Activated CD8-positive, alpha-beta memory T cell treated with anti-CD3 and anti-CD28 coated beads for 36 hours (primary cell): ENCODE measurements around the gene TMEM178B. TPM values are rescaled to one million over a fixed set of nuclear protein-coding genes. Genes with fewer than 3 reads are reported as not detected.
"Not testable (repeated sequence)": the region's sequence is repeated elsewhere in the genome, so short reads cannot be mapped to it uniquely, and the experiment has no call there.

Experiments used
- CTCF ChIA-PET: fragments of 350-600 bp; sonication (Branson Sonifier 250); formaldehyde crosslinking; loops from one replicate; lab custom pipeline; 2021; ENCODE audit warnings: antibody characterized with exemption; lab: Charles Lee
- POLR2A ChIA-PET: fragments of 350-600 bp; sonication (Branson Sonifier 250); formaldehyde crosslinking; loops from one replicate; lab custom pipeline; 2021; ENCODE audit warnings: antibody characterized with exemption; lab: Charles Lee
- total RNA-seq, 2 experiments: library from RNA; stranded (reverse); gene quantifications; one replicate each; pipeline ENCODE4 v1.2.3, GENCODE V29; 2021

The TMEM178B gene
- total RNA-seq, 2 experiments from 2014 or later, result 0.51 to 0.75 TPM

GRCh38 chr7:141166926-141167325 is 93.1 kb downstream of the TMEM178B start:
- POLR2A ChIA-PET, result no interaction called here
- CTCF ChIA-PET, result no interaction called here

DNA sequence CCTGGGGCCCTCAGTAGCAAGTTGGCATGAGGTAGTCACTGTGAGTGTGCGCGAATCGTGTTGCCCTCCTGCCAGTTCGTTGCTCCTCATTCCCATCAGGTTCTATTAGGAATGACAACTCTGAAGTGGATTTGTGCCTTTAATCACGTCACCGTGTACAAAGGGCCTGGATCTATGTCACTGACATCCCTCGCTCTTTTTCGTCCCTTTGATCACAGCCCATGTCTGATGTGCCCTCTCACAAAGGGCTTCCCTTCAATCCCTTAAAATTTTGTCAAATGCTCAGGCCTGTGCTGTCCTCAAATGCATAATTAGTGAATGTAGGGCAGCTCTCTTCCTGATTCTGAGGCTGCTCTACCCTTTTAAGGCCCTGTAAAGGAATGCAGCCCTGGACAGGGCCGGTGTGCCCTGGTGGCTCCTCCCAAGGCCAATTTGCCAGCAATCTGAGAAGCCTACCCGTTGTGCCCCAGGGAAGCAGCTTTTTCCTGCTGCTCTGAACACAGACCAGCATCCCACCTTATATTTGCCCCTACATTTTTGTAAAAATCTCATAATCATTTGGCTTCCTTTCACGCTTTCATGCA is 93.6 kb downstream of the TMEM178B start:
- ChIA-PET CTCF (no interaction called here), POLR2A (no interaction called here)

DNA sequence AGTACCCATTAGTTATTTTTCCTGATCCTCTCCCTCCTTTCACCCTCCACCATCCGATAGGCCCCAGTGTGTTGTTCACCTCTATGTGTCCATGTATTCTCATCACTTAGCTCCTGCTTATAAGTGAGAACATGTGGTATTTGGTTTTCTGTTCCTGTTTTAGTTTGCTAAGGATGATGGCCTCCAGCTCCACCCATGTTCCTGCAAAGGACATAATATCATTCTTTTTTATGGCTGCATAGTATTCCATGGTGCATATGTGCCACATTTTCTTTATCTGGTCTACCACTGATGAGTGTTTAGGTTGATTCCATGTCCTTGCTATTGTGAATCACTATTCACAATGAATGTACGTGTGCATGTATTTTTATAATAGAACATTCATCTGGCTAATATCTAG is 95.3 kb downstream of the TMEM178B start:
- POLR2A ChIA-PET, CTCF ChIA-PET: not testable (repeated sequence)

DNA sequence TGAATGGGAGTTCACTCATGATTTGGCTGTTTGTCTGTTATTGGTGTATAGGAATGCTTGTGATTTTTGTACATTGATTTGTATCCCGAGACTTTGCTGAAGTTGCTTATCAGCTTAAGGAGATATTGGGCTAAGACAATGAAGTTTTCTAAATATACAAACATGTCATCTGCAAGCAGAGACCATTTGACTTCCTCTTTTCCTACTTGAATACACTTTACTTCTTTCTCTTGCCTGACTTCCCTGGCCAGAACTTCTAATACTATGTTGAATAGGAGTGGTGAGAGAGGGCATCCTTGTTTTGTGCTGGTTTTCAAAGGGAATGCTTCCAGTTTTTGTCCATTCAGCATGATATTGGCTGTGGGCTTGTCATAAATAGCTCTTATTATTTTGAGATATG is 101.9 kb downstream of the TMEM178B start:
- CTCF ChIA-PET, POLR2A ChIA-PET: not testable (repeated sequence)

DNA sequence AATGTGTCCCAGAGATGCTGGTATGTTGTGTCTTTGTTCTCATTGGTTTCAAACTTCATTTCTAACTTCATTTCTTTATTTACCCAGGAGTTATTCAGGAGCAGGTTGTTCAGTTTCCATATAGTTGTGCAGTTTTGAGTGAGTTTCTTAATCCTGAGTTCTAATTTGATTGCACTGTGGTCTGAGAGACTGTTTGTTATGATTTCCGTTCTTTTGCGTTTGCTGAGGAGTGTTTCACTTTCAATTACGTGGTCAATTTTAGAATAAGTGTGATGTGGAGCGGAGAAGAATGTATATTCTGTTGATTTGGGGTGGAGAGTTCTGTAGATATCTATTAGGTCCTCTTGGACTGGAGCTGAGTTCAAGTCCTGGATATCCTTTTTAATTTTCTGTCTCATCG is 103.3 kb downstream of the TMEM178B start:
- POLR2A ChIA-PET, CTCF ChIA-PET: not testable (repeated sequence)

- CTCF ChIA-PET, result no interaction called here
- POLR2A ChIA-PET, result no interaction called here
Measured at GRCh38 chr7:141178486-141179135, 104.7 kb downstream of the TMEM178B start.

DNA sequence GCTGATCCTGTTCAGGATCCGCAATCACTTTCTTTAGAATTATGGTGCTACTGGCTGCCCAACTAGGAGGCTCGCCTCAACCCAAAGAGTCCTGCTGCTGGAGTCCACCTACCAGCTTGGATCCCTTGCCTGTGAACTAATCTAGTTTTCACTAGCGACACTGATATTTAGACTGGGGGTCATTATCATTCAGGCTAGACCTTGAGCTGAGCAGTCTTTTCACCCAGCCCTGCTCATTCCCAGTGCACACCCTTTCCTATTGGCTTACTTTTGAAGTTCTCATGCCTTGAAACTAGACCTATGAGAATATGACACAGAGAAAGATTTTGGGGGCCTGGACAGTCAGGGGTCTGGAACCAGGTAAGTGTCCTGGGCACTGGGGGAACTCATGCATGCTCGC is 107.9 kb downstream of the TMEM178B start:
- ChIA-PET CTCF (no interaction called here), POLR2A (no interaction called here)

DNA sequence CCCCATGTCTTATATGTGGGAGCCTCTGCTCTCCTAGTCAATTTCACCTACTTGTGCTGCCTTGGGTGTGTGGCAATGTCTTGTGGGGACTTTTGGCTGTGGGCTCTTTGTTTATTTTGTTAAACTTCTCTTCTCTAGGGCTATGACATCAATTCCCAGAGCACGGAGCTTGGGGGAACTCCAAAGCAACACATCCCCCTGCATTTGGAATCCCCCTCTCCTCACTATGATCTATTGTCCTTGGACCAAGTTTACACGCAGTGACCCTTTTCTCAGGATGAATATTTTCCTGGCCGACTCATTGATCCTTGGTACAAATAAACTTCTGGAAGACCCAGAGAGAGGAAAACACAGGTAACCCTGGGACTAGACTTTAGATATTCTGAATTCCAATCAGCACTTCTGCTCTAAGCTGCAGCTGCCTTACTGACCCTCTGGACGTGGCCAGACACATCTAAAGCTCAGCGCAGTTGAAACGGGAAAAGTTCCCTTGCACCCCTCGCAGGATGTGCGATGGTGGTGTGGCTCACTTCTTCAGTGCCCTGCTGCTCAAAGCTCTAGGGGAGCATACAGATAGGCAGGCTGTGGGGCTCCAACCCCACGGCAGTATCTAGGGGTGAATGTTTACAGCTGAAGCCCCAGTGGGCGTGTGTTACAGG is 110.8 kb downstream of the TMEM178B start:
- ChIA-PET POLR2A (no interaction called here), CTCF (no interaction called here)

GRCh38 chr7:141185369-141185967 is 111.6 kb downstream of the TMEM178B start:
- ChIA-PET CTCF (no interaction called here), POLR2A (no interaction called here)

DNA sequence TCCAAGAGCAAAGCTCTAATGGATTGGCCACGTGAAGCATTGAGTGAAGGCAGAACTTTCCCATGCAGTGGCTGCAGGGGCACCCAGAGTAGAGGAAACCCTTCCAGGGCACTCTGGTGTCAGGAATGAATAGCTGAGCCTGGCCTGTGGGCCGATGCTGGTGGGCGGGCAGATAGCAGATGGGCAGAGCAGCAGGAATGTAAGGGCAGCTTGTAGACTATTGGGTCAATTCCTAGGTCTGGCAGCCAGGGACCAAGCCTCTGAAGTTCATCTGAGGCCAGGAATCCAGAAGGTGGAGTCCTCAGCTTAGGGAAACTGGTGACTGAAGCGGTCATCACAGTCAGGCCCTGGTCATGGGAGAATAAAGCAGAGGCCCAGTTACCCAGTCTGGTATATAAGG is 115.4 kb downstream of the TMEM178B start:
- POLR2A ChIA-PET, result no interaction called here
- CTCF ChIA-PET, result no interaction called here

GRCh38 chr7:141190495-141190894 is 116.6 kb downstream of the TMEM178B start:
- ChIA-PET CTCF (no interaction called here), POLR2A (no interaction called here)

DNA sequence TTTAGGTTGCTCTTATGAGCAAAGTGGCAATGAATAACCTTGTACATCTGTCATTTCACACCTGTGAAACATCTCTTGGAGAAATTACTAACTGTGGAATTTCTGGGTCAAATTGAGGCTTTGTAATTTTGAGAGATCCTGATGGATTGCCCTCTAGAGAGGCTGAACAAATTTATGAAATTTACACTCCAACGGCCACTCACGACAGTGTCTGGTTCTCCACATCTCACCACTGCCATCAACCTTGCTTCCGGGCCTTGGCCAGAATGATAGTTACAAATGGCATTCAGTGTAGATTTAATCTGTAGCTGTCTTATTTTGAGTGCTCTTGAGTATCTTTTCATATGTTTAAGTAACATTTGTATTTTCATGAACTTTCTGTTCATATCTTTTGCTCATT is 117.4 kb downstream of the TMEM178B start:
- CTCF ChIA-PET, result no interaction called here
- POLR2A ChIA-PET, result no interaction called here

GRCh38 chr7:141193066-141193465 is 119.2 kb downstream of the TMEM178B start:
- POLR2A ChIA-PET, result no interaction called here
- CTCF ChIA-PET, result no interaction called here

DNA sequence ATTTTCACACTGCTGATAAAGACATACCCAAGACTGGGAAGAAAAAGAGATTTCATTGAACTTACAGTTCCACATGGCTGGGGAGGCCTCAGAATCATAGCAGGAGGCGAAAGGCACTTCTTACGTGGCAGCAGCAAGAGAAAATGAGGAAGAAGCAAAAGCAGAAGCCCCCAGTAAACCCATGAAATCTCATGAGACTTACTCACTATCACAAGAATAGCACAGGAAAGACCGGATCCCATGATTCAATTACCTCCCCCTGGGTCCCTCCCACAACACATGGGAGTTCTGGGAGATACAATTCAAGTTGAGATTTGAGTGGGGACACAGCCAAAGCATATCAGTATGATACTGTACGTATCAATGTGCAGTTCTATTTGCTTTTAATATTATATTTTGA is 121.9 kb downstream of the TMEM178B start:
- POLR2A ChIA-PET, CTCF ChIA-PET: not testable (repeated sequence)

DNA sequence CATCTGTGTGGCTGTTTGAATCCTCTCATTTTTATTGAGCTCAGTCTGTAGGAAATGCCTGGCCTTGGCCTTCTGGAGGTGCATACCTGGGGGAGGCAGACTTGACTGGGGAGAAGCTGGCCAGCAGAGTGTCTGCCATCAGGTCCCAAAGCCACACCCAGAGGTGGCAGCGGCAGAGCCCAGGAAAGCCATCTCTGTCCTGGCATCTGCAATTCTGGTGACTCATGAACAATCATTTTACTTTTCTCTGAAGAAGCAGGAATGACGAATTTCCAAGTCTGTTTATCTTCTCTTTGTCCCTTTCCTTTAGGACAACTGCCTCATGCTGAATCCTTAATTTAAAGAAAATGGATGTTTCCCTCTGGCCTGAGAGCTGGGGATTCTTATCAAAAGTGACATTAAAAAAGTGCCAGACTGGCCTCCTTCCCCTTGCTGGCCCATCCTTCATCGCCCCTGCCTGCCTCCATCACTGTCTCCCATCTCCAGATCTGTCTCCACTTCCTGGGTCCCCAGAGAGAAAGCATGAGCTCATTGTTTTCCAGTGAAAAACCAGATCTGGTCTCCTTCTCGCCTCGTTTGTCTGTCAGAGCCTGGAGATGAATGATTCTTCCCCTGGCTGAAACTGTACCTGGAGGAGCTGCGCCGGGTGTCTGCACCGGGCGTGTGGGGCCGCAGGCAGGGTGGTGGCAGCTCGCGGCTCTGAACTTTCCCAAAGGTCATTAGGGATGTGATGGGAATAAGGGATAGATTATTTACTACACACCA is 124.5 kb downstream of the TMEM178B start:
- ChIA-PET POLR2A (no interaction called here), CTCF (no interaction called here)

- ChIA-PET POLR2A (no interaction called here), CTCF (no interaction called here)
Measured at GRCh38 chr7:141200191-141201108, 126.6 kb downstream of the TMEM178B start.

GRCh38 chr7:141201145-141201885 is 127.5 kb downstream of the TMEM178B start:
- POLR2A ChIA-PET, result no interaction called here
- CTCF ChIA-PET, result no interaction called here

DNA sequence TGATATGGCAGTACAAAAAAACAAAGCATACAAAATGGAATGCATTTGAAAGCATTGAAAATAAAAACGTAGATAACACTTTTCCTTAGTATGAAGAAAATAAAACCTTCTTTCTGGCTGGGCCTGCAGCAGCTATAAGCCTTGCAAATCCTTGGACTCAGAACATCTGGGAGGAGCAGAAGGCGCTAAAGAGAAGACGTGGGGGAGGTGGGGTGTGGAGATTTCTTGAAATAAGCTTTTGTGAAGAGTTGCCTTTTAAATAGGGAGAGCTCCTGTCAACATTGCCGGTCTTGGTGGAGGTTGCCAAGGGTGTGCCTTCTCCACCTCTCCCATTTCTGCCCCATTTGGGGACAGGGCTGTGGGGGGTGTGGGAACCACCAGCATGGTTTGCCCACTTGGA is 128.7 kb downstream of the TMEM178B start:
- ChIA-PET POLR2A (no interaction called here), CTCF (no interaction called here)
